OCI-LY1 (cell line): Measurements from ENCODE around the gene ZNF431.

ENCODE experiments used
- H2AFZ ChIP-seq: fragments of 200-600 bp; sonication (generic), shearing (Covaris generic); 2 replicates; pipeline ENCODE4 v1.6.0; 2014; ENCODE audit warnings: antibody characterized with exemption, mild to moderate bottlenecking, low read length
- H3F3A ChIP-seq: fragments of 200-600 bp; sonication (generic), shearing (Covaris generic); 2 replicates; pipeline ENCODE4 v1.6.0; 2014; ENCODE audit warnings: mild to moderate bottlenecking, antibody characterized with exemption, low read length, moderate library complexity; ENCODE audit not compliant: insufficient read depth
- H3K27ac ChIP-seq: fragments of 200-600 bp; sonication (generic); 2 replicates; pipeline ENCODE4 v1.5.1; 2014; ENCODE audit warnings: low read length, mixed run types, mild to moderate bottlenecking, low read depth; ENCODE audit not compliant: poor library complexity, severe bottlenecking
- H3K27me3 ChIP-seq: fragments of 200-600 bp; sonication (generic); 2 replicates; pipeline ENCODE4 v1.6.0; 2014; ENCODE audit warnings: antibody characterized with exemption, mild to moderate bottlenecking, low read length, moderate library complexity; ENCODE audit not compliant: insufficient read depth
- H3K36me3 ChIP-seq: fragments of 200-600 bp; sonication (generic); 2 replicates; pipeline ENCODE4 v1.6.1; 2014; ENCODE audit warnings: mild to moderate bottlenecking, antibody characterized with exemption, low read length, moderate library complexity, mixed read lengths; ENCODE audit not compliant: insufficient read depth
- H3K4me1 ChIP-seq: fragments of 200-600 bp; sonication (generic); 2 replicates; pipeline ENCODE4 v1.5.1; 2014; ENCODE audit warnings: mild to moderate bottlenecking, low read length, moderate library complexity; ENCODE audit not compliant: insufficient read depth, severe bottlenecking
- H3K4me2 ChIP-seq: fragments of 200-600 bp; sonication (generic), shearing (Covaris generic); 2 replicates; pipeline ENCODE4 v1.6.1; 2014; ENCODE audit warnings: low read length
- H3K4me3 ChIP-seq: fragments of 200-600 bp; sonication (generic); 2 replicates; pipeline ENCODE4 v1.5.1; 2014; ENCODE audit warnings: low read length, low read depth, mild to moderate bottlenecking, mixed read lengths; ENCODE audit not compliant: poor library complexity, severe bottlenecking
- H3K79me2 ChIP-seq: fragments of 200-600 bp; shearing (Covaris generic); 2 replicates; pipeline ENCODE4 v1.6.1; 2016; ENCODE audit warnings: mixed run types, low read length, mixed read lengths; ENCODE audit not compliant: insufficient read depth
- H3K9ac ChIP-seq: fragments of 200-600 bp; sonication (generic), shearing (Covaris generic); 2 replicates; pipeline ENCODE4 v1.6.1; 2014; ENCODE audit warnings: mild to moderate bottlenecking, low read length, mixed read lengths
- H3K9me2 ChIP-seq: fragments of 200-600 bp; sonication (generic), shearing (Covaris generic); 2 replicates; pipeline ENCODE4 v1.6.1; 2014; ENCODE audit warnings: low read depth, mild to moderate bottlenecking, low read length, mixed read lengths
- H3K9me3 ChIP-seq: fragments of 200-600 bp; shearing (Covaris generic); 2 replicates; pipeline ENCODE4 v1.6.1; 2014; ENCODE audit warnings: low read length, mixed read lengths
- H4K20me1 ChIP-seq: fragments of 200-600 bp; sonication (generic), shearing (Covaris generic); 2 replicates; pipeline ENCODE4 v1.6.0; 2016; ENCODE audit warnings: mild to moderate bottlenecking, low read length; ENCODE audit not compliant: insufficient read depth
- CTCF ChIP-seq: fragments of 200-600 bp; sonication (generic), shearing (Covaris generic); IDR thresholded peaks from 2 replicates; pipeline ENCODE4 v1.5.1; 2017; ENCODE audit warnings: mild to moderate bottlenecking, antibody characterized with exemption, low read length, moderate library complexity, mixed read lengths
- EZH2 ChIP-seq: fragments of 200-600 bp; sonication (generic), shearing (Covaris generic); IDR thresholded peaks from 2 replicates; pipeline ENCODE4 v1.8.0; 2017; ENCODE audit warnings: borderline replicate concordance, mixed run types, mild to moderate bottlenecking, antibody characterized with exemption, low read length, moderate library complexity, mixed read lengths

The ZNF431 gene

GRCh38 chr19:21238670-21239069, 96.8 kb downstream of the ZNF431 start:
- H3F3A ChIP-seq, result no peaks in the 10 kb centered on the region
- H3K79me2 ChIP-seq, result no peaks in the 10 kb centered on the region

More at GRCh38 chr19:21238670-21239069, 96.8 kb downstream of the ZNF431 start:
- Histone ChIP-seq H3K36me3 (no peaks in the 10 kb centered on the region), H3K9ac (no peak overlapping the region), H3K4me2 (no peak overlapping the region), H3K9me2 (no peaks in the 10 kb centered on the region), H2AFZ (no peak overlapping the region), H4K20me1 (no peaks in the 10 kb centered on the region), H3K9me3 (no peaks in the 10 kb centered on the region), H3K4me1 (no peaks in the 10 kb centered on the region), H3K27me3 (no peaks in the 10 kb centered on the region), H3K4me3 (no peak overlapping the region), H3K27ac (no peak overlapping the region)
- no peak for TF ChIP-seq EZH2
- TF ChIP-seq CTCF, result no peak
